Measurements from ENCODE around the gene MAPK8IP2. TPM values are rescaled to one million over a fixed set of nuclear protein-coding genes. Genes with fewer than 3 reads are reported as not detected.
A peak's percentile ranks its signal among the peaks of the same experiment; 100 is the strongest.
"Not testable (repeated sequence)": the region's sequence is repeated elsewhere in the genome, so short reads cannot be mapped to it uniquely, and the experiment has no call there.

Gene MAPK8IP2
- total and polyA plus RNA-seq, 8 donors: 0.66 to 2.3 (median 1.0) TPM

GRCh38 chr22:50606165-50606945, 5.8 kb downstream of the MAPK8IP2 start:
- Histone ChIP-seq H3K27me3 (peaks cover 14 to 89% of the 10 kb centered on the region in 2 donors), H3K4me1 (no peaks in the 10 kb centered on the region), H3K36me3 (no peaks in the 10 kb centered on the region), H3K9me3 (no peaks in the 10 kb centered on the region), H3K4me3 (no peak overlapping the region), H3K27ac (no peak overlapping the region)
- TF ChIP-seq, protein P1, sequence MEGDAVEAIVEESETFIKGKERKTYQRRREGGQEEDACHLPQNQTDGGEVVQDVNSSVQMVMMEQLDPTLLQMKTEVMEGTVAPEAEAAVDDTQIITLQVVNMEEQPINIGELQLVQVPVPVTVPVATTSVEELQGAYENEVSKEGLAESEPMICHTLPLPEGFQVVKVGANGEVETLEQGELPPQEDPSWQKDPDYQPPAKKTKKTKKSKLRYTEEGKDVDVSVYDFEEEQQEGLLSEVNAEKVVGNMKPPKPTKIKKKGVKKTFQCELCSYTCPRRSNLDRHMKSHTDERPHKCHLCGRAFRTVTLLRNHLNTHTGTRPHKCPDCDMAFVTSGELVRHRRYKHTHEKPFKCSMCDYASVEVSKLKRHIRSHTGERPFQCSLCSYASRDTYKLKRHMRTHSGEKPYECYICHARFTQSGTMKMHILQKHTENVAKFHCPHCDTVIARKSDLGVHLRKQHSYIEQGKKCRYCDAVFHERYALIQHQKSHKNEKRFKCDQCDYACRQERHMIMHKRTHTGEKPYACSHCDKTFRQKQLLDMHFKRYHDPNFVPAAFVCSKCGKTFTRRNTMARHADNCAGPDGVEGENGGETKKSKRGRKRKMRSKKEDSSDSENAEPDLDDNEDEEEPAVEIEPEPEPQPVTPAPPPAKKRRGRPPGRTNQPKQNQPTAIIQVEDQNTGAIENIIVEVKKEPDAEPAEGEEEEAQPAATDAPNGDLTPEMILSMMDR (IDR thresholded peaks at IDR 0.05): no peak
- no peak for ATAC-seq
- DNase-seq: no peak
- intact Hi-C loops (cut with DNase I): no loop called here

- H3K36me3 ChIP-seq: no peaks in the 10 kb centered on the region
- no peaks in the 10 kb centered on the region for H3K4me1 ChIP-seq
- H3K4me3 ChIP-seq: no peak overlapping the region
- intact Hi-C loops (cut with DNase I): no loop called here
- no peak for ATAC-seq
- peaks cover 13 to 87% of the 10 kb centered on the region in 2 donors for H3K27me3 ChIP-seq
- peak in 1 of 4 donors; percentile 58 for DNase-seq
- H3K9me3 ChIP-seq: no peaks in the 10 kb centered on the region
- TF ChIP-seq, protein P1 (IDR thresholded peaks at IDR 0.05): no peak
- H3K27ac ChIP-seq: no peak overlapping the region
Observed at GRCh38 chr22:50606946-50607658, 6.5 kb downstream of the MAPK8IP2 start.

DNA sequence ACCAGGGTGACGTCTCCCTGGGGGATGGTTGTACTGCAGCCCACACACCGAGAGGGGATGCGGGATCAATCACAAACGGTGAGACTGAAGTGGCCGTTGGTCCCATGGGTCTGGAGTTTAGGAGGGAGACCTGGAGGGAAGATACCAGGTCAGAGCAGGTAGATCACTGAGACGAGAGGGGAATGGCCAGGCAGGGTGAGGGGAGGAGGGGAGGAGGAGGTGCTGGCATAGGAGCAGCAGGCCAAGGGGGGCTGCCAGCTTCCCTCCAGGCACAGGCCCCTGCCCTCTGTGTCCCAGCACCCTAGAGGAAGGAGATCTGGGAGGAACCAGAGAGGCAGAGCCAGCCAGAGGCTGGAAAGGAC, 7.0 kb downstream of the MAPK8IP2 start:
- no peaks in the 10 kb centered on the region for H3K36me3 ChIP-seq
- peaks cover 0 to 4% of the 10 kb centered on the region in 2 donors for H3K4me1 ChIP-seq
- DNase-seq (peak in 1 of 4 donors; percentile 43), ATAC-seq (no peak)
- no peaks in the 10 kb centered on the region for H3K9me3 ChIP-seq
- H3K4me3 ChIP-seq: no peak overlapping the region
- H3K27me3 ChIP-seq: peaks cover 13 to 87% of the 10 kb centered on the region in 2 donors
- TF ChIP-seq, protein P1 (IDR thresholded peaks at IDR 0.05): no peak
- intact Hi-C loops (cut with DNase I): no loop called here
- H3K27ac ChIP-seq: no peak overlapping the region

GRCh38 chr22:50608058-50608840, 7.7 kb downstream of the MAPK8IP2 start:
- H3K36me3 ChIP-seq; H3K4me3 ChIP-seq; H3K4me1 ChIP-seq; intact Hi-C loops (cut with DNase I); H3K27ac ChIP-seq; ATAC-seq; H3K9me3 ChIP-seq: not testable (repeated sequence)
- DNase-seq: peak in 1 of 4 donors; percentile 54
- H3K27me3 ChIP-seq: peaks cover 10 to 86% of the 10 kb centered on the region in 2 donors

- Histone ChIP-seq H3K4me3 (no peak overlapping the region), H3K27me3 (peaks cover 3 to 83% of the 10 kb centered on the region in 2 donors), H3K27ac (no peak overlapping the region), H3K9me3 (no peaks in the 10 kb centered on the region), H3K36me3 (no peaks in the 10 kb centered on the region), H3K4me1 (peaks cover 3 to 11% of the 10 kb centered on the region in 2 donors)
- ATAC-seq: no peak
- intact Hi-C loops (cut with DNase I): no loop called here
- DNase-seq: peak in 1 of 4 donors; percentile 59
- TF ChIP-seq, protein P1 (IDR thresholded peaks at IDR 0.05): no peak
Observed at GRCh38 chr22:50608996-50609395, 8.4 kb downstream of the MAPK8IP2 start.
